HPDE6-E6E7 (cell line): Measurements from ENCODE around the gene GPRIN3.

Source experiments
- DNase-seq: peaks from one replicate; pipeline ENCODE4 v3.0.0; 2011; ENCODE audit warnings: missing footprints; ENCODE audit errors: extremely low spot score

GPRIN3 gene

DNA sequence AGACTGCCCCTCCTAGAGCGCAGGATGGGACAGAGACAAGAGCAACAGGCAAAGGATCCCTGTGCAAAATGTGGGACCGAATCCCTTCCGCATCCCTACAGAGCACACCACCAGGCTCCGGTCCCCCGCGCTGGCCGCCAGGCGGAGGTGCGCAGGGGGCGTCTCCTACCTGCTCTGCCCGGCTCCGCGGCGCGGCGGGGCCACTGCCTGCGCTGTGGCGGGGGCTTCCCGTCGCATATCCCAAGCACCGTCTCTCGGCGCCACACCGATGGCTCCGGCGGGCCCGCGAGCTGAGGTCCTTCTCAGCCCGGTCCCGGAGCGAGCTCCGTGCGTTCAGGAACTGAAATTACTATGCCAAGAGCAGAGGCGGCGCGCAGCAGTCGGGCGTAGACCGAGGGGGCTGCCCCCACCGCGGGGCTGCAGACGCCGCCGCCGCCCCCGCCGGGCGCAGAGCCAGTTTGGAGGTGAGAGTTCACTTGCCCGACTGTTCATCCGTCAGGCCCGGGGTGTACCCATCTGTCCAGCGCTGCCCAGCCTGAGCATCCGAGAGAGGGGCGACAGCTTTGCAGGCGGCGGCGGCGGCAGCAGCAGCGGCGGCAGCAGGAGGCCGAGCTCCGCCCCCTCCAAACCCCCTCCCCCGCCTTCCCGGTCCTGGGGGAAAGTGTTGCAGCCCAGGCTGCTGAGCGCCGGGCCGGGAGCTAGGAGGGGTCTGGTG, at the start of gene GPRIN3:
Gene GPRIN3 (minus strand): TSS at position 355 of the 715 bp plus-strand sequence. CDS start 57,690 bp downstream, outside the sequence.
- DNase-seq = no peak

DNA sequence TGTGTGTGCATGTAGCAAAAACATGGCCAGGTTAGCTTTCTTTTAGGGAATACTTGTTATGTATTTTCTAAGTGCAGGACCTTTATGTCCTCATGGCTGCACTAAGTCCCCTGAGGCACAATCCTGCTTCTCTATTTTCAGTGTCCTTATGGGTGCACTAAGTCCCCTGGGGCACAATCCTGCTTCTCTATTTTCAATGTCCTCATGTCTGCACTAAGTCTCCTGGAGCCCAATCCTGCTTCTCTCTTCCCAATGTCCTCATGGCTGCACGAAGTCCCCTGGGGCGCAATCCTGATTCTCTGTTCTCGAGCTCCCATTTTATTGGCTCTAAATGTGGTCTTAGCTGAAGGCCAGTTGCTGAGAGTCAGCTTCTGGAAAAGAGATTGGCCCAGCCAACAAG, 49.7 kb upstream of the GPRIN3 start:
- no peak for DNase-seq

DNA sequence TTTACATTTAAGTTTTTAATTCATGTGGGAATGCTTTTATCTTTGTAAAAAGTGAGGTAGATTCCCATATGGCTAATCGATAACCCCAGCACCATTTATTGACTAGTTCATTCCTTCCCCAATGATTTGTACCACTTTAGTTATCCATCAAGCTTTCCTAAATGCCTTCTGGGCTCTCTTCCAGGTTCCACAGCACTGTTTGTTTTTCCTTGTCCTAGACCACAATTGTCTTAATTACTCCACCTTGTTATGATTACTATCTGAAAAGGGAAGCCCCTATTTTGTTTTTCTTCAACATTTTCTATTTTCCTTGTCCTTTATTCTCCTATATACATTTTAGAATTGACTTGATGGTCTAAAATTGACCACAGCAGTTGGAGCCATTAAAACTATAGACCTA, 48.5 kb upstream of the GPRIN3 start:
- DNase-seq = no peak

DNA sequence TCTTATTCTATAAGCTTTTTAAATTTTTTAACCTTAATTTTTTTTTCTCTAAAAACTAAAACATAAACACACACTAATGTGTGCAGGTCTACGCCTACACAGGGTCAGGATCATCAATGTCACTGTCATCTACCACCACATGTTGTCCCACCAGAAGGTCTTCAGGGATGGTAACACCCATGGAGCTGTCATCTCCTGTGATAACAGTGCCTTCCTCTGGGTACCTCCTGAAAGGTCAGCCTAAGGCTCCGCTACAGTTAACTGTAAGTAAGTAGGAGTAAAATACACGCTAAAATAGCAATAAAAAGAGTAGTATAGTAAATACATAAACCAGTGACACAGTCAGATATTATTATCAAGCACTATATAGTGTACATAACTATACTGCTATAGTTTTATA, 45.9 kb upstream of the GPRIN3 start:
- no peak for DNase-seq

DNA sequence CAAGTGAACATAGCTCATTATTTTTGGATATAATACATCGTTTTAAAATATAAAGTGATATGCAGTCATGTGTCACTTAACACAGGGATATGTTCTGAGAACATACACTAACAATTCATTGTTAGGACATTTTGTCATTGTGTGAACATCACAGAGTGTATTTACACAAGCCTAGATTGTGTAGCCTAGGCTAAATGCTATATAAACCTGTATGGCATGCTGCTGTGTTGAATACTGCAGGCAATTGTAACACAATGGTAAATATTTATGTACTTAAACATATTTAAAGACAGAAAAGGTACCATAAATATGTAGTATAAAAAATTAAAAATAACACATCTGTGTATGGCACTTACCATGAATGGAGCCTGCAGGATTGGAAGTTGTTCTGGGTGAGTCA, 44.9 kb upstream of the GPRIN3 start:
- no peak for DNase-seq

DNA sequence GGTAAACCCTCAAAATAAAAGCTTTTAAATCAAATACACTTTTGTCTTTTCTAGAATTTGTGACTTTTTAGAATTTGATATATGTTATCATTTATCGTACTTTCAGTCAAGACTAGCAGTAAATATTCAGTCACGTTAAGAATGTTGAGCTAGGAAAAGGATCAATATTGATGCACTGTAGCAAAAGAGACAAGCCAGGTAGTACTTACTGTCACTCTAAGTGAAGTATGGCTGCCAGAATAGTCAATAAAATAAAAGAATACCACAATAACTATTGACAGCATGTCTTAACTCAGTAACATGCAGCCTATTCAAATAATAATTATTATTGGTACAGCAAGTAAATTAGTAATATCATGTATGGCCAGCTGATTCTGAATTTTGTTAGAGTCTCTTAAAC, 43.6 kb upstream of the GPRIN3 start:
- no peak for DNase-seq

DNA sequence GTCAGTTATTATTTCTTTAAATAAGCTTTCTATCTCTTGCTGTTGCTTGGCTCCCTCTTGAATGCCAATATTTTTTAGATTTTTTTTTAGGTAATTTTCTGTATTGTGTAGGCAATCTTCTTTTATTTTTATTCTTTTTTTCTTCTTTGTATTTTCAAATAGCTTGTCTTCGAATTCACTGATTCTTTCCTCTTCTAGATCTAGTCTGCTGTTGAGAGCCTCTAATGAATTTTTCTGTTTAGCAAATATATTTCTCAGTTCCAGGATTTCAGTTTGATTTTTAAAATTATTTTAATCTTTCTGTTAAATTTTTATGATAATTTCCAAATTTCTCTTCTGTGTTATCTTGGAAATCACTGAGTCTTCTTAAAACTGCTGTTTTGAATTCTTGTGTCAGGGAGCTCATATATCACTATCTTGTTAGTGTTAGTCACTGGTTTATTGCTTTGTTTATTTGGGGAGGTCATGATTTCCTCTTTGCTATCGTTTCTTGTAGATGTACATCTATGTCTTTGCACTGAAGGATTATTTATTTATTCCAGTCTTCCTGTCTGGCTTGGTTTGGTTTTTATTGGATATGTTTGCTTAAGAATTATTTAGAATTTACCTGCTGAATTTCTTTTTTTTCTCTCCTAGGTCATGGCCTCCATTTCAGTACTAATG, 39.9 kb upstream of the GPRIN3 start:
- DNase-seq = no peak

DNA sequence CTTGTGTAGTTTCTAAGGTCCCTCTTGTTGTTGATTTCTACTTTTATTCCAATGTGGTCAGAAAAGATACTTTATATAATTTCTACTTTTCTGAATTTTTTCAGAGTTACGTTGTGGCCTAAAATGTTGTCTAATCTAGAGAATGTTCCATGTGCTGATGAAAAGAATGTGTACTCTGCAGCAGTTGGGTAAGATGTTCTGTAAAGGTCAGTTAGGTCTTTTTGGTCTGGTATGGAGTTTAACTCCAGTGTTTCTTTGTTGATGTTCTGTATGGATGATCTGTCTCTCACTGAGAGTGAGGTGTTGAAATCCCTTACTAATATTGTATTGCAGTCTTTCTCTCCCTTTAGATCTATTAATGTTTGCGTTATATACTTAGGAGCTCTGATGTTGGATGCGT, 37.0 kb upstream of the GPRIN3 start:
- no peak for DNase-seq

DNA sequence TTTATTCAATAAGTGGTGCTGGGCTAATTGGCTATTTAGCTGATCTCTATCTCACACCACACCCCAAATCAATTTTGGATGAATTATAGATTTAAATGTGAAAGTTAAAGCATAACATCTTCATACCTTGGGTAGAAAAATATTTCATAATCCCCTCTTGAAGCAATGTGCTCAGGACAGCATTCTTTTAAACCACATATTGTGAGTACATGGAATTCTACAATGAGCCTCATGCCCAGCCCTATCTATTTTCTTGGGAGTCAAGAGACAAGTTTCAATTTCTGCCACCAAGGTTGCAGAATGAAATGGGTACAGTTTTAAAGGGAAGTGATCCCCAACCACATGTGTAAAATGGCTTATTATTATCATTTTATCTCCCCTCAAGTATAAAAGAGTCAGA, 30.6 kb upstream of the GPRIN3 start:
- no peak for DNase-seq

DNA sequence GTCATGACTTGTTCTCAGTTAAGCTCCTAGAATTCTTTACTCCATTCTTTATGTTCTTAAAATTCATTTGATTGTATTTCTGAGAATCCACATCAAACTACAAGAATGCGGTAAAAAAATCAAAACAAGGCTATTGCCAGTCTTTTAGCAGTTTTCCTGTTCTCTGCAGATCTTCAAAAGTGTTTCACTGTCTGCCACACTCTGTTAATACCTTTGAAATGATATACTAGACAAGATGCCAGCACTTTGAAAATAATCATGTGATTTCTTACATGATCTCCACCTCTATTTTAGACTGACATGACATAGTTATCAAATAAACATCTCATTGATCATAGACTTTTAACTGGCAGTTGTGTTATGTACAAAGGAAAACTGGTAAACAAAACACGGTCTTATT, 30.1 kb upstream of the GPRIN3 start:
- no peak for DNase-seq

DNA sequence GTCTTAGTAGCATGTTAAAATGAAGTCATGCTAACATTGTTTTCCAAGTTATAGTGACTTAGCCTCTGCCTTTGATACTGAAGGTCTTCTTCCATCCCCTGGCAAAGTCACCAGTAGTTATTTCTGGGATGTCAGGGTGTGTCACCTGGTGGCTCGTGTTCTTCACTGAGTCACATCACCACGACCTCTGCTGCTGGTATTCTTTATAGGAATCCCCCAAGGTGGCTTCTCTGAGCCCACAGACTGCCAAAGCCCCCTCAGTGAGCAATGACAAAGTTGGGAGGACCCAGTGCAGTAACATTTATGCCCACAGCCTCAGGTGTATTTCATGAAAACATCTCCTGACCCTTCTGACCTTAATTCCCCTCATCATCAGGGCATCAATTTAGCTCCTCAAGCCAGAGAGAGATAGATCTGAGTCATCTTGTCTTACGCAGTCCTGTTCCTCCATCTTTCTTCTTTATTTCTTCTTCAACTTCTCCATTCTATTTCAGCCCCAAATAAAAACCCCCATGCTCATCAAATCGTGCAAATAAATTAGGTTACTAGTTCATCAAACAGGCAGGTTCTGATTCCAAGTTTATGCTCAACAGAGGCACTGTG, 29.3 kb upstream of the GPRIN3 start:
- no peak for DNase-seq

DNA sequence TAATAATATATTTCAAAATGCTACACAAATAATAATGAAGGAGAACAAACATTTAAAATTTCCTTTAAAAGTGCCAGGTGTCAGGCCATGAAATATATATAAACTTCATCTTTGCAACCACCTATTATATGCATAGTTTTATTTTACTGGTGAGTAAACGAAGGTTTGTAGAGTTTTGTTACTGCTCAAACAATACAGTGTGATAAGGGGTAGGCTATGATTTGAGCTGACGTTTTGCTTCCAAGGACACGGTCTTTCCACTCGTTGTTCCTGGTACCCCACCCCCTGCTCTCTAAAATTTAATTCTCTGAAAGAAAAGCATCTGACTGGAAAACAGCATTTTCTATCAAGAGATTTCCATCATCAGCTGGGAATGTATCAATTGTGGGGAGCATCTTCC, 27.2 kb upstream of the GPRIN3 start:
- DNase-seq = no peak

DNA sequence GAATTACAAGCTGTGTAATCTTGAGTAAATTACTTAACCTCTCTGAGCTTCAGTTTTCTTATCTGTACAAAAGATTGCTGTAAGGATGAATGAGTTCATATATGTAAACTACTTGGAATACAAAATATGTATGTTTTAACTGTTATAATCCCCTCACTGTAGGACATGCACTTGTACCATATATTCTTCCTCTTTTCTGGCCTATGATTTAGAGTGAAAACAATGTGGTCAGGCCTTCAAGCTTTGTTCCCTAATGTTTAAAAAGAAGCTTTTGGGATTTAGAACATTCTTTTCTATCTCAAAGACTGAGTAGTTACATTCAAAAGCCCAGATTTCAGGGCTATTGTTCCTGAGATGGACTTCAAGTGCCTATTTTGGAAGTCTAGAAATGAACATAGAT, 26.7 kb upstream of the GPRIN3 start:
- DNase-seq = no peak

DNA sequence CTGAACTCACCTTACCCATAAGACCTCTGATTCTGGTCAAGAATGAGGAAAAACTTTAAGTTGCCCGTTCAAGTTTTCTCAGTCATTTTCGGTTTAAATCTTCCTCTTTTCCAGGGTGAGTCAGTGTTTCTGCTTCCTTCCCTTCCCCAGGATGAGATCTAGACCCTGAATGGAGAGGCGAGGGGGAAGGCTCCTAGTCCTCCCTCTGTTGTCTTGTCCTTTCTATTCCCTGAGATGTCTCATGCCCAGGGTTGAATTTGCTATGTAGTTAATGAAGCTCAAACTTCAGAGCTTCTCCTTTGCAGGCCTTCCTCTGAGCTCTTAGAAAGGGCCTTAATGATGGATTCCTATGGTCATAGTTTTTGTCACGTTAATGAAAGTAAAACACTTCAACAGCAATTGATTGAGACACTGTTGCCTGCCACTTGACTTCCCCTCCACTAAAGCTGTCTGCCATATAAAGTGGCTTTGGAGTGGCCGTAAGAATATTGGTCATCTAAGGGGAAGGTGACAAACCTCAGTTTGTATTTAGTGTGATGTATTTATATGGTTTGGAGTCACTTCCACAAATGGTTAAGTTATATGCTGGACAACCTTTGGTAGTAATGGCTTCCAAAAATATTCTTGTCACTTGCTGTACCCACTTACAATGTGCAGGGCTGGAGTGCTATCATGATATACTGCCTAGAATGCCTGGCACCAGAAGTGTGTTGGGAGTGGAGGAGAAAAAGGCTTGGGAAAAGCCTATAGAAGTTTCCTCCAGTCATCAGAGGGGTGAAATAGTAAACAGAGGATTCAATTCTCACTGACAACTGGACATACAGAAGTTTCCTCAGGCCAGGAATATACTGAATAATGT, 24.3 kb upstream of the GPRIN3 start:
- DNase-seq = no peak

DNA sequence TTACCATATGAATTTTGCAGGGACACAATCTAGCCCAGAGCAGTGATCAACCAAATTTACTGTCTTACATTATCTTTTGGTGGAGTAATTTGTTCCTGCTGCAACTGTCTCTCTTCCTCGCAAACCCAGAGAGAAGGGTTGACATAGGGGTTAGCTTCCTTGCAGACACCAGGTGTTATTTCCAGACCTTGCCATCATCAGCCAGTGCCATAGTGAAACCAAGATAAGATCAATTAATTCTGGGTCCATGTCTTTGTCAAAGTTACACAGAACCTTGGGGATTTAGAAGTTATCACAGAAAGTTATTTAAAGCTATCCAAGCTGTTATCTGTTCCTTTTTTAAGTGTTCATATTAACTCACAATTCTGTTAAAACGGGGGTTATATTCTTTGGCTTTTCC, 23.6 kb upstream of the GPRIN3 start:
- DNase-seq = no peak

DNA sequence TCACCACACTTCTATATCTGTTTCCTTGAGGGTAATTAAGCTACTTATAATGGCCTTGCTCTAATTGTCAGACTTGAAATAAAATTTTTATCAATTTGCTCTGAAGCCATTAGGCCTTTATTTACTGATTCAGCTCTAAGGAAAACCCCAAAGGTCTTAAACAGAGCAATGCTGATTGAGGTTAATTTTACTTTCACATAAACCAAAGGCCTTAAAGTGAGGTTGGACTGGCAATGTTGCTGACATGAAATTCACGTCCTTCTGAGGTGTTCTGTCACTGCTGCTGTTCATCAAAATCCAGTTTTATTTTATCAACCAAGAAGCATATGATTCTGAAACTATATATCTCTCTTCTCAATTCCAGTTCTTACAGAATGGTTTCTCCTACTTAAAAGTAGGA, 21.7 kb upstream of the GPRIN3 start:
- no peak for DNase-seq

DNA sequence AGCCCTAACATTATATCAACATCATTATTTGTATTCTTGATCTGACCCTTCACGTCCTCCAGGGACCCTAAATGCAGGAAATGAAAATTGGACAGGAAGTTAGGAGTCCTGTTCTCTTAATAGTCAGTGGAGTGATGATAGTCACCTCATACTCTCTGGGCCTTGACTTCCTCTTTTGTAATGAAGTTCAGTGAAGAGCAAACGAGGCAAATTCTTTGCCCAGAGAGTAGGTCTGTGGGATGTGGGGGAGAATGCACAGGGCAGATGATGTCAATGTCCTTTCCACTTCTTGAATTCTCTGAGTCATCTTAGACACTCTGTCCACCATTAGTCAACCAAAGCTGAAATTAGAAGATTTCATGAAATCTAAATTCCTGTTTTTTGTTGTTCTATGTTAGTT, 17.1 kb upstream of the GPRIN3 start:
- DNase-seq = no peak

DNA sequence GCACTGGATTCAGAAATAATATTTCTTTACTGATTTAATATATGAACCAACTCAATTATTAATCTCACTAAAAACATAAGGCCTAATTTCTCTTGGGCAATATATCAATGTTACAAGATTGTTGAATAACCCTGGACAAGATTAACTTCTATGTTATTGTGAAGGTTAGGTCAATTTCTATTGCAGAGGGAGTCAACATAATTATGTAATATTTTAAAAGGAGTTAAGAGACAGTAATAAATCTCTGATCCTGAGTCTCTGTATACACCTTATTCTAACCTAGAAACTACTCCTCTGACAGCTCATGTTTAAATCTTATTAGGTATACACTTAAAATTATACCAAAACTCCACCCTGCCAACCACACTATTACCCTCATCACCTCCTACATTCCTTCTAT, 15.1 kb upstream of the GPRIN3 start:
- DNase-seq = no peak

DNA sequence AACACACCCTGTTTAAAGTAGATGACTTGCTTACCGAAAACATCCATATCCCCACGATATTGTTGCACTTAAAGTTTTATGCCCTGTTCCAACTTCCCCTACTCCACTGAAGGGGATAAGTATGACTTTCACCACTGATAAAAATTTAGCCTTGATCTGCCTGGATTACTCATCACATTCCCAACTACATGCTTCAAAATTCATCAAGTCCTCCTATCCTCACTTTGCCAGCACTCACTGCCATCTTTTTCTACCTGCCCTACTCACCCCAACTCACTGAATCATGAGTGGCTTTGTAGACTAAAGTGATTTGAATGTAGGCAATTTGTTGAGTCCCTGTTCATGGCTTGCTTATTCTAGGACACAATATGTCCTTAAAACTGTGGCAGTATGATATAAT, 12.2 kb upstream of the GPRIN3 start:
- DNase-seq = no peak

DNA sequence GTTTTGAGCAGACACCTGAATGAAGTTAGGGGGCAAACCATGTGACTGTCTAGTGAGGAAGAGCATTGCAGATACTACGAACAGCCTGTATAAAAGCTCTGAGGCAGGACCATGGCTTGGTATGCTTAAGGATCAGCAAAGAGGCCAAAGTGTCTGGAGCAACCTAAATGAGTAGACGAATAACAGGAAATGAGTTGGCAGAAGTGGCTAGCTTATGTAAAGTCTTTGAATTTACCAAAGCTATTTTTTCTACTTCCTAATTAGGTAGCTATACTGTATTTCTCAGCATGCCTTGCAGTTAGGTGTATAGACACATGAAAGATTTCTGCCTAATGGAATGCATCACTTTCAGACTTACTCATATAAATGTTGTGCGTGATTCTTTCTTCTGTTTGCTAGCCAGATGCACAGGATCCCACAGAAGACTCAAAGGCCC, 9.3 kb upstream of the GPRIN3 start:
- DNase-seq = no peak

DNA sequence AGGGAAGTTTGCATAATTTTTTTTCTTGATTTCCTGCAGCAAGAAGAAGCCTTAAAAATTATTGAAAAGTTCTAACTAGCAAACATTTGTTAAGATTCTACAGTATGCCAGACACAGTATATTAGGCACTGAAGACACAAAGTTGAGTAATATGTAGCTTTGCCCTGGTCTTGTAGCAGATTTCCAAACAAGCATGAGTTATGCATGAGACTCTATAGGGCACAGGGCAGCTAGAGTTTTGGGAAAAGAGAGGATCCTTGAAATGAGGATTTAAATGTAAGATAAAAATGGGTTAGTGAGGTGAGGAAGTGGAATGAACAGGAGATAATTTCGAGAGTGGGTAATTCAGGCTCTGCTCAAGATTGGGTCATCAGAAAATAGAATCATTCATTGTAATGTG, 8.6 kb upstream of the GPRIN3 start:
- no peak for DNase-seq

DNA sequence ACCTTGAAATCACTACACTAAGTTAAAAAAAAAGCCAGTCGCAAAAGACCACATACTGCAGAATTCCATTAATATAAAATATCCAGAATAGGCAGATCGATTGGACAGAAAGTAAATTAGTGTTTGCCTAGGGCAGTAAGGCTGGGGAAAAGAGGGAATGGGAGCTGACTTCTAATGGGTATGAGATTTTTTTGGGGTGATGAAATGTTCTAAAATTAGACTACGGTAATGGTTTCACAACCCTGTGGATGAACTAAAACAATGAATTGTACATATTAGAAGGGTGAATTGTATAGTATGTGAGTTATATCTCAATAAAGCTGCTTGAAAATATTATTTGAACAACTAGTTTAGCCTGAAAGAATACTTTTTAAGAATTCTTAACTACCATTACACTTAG, 6.7 kb upstream of the GPRIN3 start:
- no peak for DNase-seq
